Measurements from ENCODE around the gene MCF2L2.
A peak's percentile ranks its signal among the peaks of the same experiment; 100 is the strongest.
"Not testable (repeated sequence)": the region's sequence is repeated elsewhere in the genome, so short reads cannot be mapped to it uniquely, and the experiment has no call there.

MCF2L2 gene

DNA sequence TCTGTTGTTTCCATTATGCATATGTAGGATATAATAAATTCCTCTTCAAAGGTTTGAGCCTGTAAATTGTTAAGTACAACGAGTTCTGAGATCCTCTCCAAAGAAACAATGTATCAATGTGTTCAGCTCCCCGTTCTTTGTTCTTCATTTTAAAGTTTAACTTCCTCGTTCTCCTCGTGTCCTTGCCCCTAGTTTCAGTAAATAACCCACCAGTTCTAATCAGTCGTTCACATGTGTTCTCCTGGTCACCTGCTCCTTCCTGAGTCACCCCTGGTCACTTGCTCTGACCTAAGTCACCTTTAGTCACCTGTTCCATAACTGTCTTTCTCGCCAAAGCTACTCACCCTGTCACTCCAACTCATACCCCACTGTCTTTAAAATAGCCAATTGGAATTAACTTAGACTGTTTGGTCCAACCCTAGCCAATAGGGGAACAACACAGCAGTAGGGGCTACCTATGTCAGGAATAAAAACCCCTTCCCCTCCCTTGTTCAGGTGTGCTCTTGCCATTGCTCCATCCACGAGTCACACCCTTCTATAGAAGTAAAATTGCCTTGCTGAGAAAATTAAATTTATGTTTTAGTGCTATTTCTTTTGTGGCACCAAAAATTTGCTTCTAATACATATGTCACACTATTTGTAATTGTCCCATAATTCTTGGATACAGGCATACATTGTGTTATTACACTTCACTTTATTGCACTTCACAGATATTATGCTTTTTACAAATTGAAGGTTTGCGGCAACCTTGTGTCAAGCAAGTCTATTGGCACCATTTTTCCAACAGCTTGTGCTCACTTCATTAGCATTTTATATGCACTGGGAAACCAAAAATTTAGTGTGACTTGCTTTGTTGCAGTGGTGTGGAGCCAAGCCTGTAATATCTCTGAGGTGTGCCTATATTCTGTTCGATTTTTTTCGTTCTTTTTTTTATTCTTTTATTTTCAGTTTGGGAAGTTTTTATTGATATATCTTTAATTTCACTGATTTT, 15.3 kb upstream of the MCF2L2 start:
- no peak for DNase-seq

DNA sequence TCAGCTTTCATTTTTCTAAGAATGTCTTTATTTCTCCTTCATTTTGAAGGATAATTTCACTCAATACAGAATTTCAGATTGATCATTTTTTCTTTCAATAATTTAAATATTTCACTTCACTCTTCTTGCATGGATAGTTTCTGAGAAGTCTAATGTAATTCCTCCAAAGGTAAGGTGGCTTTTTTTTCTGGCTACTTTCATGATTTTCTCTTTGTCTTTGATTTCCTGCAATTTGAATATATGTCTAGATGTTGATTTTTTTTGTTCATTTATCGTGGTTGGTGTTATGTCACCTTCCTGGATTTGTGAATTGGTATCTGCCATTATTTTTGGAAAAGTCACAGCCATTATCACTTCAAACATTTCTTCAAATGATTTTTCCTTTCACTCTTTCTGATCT, 14.6 kb upstream of the MCF2L2 start:
- no peak for DNase-seq

DNA sequence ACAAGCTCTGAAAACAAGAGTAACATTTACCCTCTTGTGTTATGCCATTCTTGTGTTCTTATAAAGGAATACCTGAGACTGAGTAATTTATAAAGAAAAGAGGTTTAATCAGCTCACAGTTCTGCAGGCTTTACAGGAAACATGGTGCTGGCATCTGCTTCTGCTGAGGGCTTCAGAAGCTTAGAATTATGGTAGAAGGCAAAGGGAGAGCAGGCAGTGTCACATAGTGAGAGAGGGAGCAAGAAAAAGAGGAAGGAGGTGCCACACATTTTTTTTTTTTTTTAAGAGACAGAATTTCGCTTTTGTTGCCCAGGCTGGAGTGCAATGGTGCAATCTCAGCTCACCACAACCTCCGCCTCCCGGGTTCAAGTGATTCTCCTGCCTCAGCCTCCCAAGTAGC, 12.1 kb upstream of the MCF2L2 start:
- DNase-seq: not testable (repeated sequence)

DNA sequence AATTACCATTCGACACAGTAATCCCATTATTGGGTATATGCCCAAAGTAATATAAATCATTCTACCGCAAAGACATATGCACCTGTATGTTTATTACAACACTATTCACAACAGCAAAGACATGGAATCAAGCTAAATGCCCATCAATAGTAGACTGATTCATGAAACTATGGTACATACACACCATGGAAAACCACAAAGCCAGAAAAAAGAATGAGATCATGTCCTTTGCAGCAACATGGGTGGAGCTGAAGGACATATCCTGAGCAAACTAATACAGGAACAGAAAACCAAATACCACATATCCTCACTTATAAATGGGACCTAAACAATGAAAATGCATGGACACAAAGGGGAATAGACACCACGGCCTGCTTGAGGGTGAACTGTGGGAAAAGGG, 11.1 kb upstream of the MCF2L2 start:
- DNase-seq: no peak

DNA sequence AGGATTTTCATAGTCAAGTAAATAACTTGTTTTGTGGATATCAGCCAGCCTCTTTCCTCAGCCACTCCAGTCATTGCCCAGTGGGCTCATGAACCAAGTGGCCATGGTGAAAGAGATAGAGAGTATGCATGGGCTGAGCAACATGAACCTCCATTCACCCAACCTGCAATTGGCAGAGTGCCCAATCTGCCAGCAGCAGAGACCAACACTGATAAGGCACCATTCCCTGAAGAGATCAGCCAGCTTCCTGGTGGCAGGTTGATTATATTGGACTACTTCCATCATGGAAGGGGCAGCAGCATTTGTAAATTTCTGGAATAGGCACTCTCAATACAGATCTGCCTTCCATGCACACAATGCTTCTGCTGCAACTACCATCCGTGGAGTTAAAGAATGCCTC, 10.3 kb upstream of the MCF2L2 start:
- peak; percentile 89 for DNase-seq

DNA sequence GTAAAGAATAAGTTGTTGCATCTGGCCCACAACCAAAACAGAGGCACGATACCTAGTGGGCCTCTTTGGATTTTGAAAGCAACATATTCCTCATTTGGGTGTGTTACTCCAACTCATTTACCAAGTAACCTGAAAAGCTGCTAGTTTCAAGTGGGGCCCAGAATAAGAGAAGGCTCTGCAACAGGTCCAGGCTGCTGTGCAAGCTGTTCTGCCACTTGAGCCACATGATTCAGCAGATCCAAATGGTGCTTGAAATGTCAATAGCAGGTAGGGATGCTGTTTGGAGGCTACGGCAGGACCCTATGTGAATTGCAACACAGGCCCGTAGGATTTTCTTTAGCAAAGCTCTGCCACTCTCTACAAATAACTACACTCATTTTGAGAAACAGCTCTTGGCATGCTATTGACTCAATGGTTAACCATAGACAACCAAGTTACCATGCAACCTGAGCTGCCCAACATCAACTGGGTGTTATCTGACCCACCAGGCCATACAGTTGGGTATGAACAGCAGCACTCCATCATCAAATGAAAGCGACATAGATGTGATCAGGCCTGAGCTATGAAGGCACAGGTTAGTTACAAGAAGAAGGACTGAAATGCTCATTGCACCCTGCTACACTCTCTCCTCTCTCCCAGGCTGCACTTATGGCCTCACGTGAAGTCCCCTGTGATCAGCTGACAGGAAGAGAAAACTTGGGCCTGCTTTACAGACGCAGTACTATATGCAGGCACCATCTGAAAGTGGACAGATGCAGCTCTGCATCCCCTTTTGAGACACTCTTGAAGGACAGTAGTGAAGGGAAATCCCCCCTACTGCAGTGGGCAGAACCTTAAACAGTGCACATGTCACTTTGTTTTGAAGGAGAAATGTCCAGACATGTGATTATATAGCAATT, 9.5 kb upstream of the MCF2L2 start:
- peak; percentile 51 for DNase-seq

DNA sequence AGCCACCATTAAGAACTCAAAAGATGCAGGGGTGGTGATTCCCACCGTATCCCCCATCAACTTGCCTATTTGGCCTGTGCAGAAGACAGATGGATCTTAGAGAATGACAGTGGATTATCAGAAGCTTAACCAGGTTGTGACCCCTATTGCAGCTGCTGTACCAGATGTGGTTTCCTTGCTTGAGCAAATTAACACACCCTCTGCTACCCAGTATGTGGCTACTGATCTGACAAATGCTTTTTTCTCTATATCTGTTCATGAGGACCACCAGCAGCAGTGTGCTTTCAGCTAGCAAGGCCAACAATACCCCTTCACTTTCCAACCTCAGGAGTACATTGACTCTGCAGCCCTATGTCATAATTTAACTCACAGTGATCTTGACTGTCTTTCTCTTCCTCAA, 8.6 kb upstream of the MCF2L2 start:
- DNase-seq: no peak

DNA sequence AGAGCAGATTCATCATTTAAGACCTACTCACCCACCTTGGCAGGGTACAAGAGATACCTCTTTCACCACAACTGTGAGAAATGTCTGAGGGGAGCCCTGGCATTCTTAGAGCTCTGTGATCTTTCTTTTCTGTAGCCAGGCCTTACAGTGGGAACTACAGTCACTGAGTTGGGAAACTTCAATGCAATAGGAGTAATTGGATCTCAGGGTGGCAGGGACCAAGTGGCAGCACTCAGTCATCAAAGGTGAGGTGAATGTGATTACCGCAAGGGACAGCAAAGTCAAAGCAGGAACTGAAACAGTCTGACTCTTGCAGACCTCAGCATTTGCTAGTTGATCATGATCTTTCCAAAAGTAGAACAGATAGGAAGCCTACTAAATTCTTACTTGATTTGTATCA, 7.2 kb upstream of the MCF2L2 start:
- DNase-seq: no peak

DNA sequence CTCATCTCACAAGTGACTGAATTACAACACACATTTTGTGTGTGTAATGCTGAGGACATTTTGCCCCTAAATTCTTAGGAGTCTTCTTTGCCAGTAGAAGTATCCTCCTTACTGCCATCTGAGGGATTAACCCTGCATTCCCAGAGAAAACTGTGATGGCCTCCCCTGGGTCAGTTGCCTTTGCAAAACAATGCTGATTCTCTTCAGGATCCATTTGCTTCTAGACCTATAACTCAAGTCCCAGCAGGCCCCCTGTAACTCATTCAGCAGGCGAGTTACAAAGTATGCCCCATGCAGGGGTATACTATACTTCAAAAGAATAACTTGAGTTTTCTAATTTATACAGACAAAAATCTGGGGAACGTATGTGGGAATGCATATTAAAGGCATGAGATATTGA, 6.6 kb upstream of the MCF2L2 start:
- no peak for DNase-seq

DNA sequence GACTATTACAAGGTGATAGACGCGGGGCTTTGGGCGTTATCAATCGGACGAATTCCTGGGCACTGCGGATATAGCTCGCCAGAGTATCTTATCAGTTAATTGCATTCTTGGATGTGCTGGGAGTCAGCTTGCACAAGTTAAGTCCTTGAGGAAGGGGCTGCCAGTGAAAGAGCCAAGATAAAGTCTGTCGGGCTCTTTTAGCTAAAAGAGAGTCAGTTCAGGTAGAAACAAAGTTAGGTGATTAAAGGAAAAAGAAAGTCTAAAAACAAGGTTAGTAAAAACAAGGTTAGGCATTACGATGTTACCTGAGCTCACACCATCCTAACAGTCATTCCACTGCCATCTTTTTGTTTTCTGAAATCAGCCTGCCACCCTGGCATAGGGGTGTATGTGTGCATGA, 6.1 kb upstream of the MCF2L2 start:
- no peak for DNase-seq

DNA sequence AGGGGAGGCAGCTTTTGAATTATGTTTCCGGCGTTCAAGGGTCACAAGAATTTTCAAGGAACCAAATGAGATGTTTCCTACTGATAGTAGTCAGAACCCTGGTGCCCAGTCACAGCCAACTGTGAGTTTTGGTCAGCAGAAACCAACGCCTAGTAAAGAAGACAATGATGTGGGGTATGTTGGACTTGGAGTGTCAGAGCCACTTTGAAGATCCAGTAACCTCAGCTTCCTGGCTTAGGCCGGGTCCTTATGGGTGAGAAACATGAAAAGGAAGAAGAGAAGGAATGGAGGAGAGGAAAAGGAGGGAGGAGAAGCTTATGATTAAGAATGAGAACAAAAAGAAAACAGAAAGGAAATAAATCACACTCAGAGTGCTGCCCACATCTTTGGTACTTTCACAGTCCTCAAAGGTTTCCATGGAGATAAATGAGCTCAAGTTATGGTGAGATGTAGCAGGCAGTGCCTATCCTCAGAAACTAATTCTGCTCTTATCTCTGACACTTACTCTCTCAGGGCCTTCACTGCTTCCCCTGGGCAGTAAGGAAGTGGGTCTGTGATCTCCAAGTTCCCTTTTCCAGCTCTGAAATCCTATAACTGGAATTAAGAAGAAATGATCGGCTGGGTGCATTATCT, 2.0 kb upstream of the MCF2L2 start:
- no peak for DNase-seq

DNA sequence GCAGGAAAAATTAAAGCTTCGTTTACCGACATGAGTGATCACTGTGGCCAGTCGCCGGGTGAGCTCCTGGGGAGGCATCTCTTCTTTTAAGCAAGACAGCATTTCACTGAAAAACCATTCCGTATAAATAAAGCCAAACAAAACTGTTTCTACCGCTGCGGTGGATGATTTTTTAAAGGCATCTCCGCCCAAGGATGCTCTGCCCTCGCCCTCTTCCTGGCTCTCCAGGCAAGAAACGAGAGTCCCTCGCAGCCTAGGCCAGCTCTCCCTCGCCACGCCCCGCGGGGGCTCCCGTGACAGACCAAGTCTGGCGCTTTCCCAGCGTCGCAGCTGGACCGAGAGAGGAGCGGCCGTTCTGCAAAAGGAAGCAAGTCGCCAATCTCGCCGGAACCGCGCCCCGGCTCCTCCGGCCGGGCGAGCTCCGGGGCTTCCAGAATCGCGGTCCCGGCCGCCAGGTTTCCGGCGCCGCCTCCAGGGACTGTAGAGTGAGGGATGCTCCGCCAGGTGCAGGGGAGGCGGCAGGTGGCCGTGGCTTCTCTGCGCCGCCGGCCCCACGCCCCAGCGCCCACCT, 458 bp downstream of the MCF2L2 start:
- DNase-seq: peak; percentile 81

DNA sequence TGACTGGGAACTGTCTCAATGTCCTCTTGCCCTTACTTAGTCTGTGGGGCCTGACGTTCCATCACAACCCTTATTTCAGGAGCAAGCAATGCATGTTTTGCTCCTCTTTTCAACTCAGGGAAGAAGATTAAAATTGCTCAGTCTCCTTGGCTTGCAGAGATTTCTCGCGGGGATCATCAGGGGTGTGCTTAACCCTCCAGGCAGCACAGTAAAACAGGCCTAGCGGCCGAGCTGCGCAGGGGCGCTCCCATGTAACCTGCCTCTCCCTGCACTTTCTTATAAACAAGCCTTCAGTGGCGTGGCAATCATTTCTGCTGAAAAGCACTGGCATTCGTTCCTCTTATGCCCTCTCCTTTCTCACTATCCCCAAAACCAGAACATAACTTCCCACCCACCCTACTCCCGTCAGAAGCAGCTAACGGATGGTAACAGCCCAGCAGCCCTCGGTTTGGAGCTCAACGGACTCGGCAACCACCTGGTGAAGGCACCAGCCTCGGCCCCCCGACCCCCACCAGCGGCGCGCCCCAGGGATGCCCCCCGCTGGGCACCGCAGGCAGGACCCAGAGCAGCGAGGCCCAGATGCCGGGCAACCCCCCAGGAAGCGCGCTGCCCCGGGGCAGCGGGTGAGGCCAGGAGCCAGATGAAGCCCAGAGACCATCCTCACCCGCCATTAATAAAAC, 1.1 kb downstream of the MCF2L2 start:
- peak; percentile 52 for DNase-seq

DNA sequence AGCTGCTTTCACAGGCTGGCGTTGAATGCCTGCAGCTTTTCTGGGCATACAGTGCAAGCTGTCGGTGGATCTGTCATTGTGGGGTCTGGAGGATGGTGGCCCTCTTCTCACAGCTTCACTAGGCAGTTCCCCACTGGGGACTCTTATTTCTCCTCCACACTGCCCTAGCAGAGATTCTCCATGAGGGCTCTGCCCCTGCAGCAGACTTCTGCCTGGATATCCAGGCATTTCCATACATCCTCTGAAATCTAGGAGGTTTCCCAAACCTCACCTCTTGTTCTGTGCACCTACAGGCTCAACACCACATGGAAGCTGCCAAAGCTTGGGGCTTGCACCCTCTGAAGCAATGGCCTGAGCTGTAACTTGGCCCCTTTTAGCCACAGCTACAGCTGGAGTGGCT, 9.6 kb downstream of the MCF2L2 start:
- not testable (repeated sequence) for DNase-seq

DNA sequence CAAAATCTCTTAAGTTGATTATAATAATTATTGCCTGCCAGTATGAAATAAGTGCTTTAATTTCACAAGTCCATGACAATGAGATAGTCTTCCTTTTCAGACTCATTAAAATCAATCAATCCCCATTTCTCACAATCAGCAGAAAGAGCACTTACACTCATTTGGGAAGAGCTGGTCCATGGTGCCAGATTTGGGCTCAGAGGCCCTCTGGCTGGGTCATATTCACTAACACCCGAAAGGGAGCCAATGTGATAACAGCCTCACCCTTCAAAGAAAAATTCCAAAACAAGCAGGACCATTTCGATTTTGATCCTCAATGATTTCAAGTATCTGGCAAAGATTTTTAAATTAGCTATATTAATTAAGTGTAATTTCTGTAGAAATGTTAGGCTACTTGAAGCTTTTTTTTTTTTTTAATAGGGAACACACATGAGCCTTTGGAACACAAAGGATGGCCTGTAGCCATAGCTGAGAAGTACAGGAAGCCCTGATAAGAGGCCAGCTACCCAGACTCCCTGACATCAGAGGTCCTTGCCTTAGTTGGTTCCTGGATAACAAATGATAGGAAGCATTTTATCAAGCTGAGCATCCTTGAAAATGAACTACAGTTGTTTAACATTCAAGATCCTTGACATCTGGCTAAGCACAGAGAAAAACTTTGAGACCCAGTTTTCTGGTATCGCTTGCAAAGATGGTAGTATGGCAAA, 17.1 kb downstream of the MCF2L2 start:
- no peak for DNase-seq

DNA sequence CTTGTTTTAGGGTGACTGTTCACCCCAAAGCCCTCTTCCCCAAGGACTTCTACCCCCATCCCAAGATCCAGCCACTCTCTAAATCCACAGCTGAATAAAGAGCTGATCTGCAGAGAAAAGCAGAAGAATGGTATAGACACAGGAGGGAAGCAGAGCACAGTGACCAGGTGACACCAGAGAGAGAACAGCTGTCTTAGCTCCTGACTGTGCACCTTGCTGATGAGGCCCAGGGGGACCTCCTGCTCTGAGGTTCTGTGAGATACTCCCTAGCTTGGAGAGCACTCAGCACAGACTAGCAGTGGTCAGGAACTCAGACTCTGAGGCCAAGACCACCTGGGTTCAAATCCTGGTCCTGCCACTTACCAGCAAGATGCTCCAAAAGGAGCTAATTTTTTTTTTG, 17.7 kb downstream of the MCF2L2 start:
- DNase-seq: no peak

DNA sequence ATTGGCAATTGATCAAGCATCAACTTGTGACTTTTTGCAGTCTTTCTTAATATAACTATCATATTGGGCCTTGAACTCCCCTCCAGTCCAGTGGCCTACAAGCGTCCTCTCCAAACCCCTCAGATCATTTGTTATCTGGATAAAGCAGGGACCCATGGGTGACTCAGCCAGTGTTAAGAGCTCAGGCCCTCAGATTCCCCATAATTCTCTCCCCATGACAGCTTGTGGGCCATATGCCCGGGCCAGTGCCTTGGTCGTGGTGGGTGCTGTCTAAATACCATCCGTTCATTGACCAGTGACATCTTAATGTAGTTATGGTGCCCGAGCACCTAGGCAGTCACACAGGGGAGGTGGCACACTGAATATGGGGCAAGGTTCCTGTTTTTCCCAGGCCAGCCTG, 18.1 kb downstream of the MCF2L2 start:
- DNase-seq: no peak

DNA sequence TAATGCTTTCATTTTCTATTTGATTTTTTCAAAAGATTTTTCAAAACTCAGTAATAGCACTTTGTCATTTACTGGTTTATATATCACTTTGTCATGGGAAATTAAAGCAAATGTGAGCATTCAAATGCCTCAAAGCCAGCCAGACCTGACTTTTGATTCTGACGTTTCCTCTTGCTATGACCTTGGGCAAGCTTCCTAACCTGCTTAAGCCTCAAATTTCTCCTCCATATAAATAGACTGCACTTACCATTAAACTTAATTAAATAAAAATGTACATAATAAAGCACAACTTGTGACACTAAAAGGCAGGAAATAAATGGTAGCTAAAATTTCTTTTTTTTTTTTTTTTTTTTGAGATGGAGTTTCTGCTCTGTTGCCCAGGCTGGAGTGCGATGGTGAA, 19.2 kb downstream of the MCF2L2 start:
- no peak for DNase-seq

DNA sequence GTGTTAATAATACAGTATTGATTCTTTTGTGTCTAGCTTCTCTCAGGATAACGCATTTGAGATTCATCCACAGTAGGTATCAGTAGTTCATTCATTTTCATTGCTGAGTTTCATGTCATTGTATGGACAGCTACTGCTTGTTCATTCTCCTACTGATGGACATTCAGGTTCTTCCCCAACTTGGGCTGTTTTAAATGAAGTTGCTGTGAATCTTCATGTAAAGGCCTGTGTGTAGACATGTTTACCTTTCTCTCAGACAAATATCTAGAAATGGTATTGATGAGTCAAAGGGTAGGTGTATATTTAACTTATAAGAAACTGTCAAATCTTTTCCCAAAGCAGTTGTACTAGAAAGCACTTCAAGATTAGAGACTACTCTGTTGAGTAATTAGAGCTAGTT, 26.7 kb downstream of the MCF2L2 start:
- DNase-seq: no peak

DNA sequence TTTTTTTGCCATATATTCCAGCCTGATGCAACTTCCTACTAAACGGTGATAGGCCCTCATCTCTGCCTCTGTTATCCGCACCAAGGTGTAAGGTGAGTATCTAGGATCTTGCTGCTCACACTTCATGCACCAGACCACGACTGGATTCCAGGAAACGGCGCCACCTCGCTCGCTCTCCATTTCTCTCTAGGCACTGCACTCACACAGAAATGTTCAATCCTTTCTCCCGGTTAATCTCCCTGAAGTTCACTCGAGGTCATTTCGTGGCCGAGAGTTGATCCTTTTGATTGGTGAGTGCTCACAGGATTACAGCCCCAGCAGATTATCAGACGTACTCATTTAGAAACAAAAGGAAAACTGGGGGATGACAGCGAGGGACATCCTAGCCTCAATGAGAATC, 28.1 kb downstream of the MCF2L2 start:
- no peak for DNase-seq

DNA sequence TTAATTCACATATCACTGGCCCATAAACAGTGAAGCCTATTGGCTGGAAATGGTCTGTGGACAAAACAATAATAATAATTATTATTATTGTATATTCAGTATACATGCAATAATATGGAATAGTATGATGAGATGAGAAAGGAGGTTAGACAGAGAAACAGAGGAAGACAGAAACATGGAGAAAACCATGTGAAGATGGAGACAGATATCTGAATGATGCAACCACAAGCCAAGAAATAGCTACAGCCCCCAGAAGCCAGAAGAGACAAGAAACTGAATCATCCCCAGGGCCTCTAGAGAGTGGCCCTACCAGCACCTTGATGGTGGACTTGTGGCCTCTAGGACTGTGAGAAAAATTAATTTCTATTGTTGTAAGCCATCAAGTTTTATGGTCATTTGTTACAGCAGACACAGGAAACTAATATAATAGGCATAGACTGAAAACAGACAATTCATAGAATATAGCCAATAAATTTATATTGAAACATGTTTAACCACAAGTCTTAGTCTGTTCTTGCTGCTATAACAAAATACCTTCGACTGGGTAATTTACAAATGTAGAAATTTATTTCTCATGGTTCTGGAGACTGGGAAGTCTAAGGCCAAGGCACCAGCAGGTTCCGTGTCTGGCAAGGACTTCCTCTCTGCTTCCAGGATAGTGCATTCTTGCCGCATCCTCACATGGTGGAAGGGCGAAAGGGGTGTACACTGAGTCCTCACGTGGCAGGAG, 31.6 kb downstream of the MCF2L2 start:
- no peak for DNase-seq
